H54 (cell line): ENCODE results near the gene ARID5B.
A peak's percentile ranks its signal among the peaks of the same experiment; 100 is the strongest.

Experiments
- DNase-seq: peaks from one replicate; pipeline ENCODE4 v3.0.0; 2011; ENCODE audit warnings: low spot score, mixed read lengths; ENCODE audit not compliant: insufficient read length
- FAIRE-seq: peaks from 3 replicates; lab custom pipeline; 2011; peaks lifted over from hg19 to GRCh38; lab: Jason Lieb, UNC
- POLR2A ChIP-seq: IDR thresholded peaks from 2 replicates; pipeline ENCODE4 v1.6.1; 2011; ENCODE audit warnings: low read depth, mild to moderate bottlenecking, low read length

Gene ARID5B

GRCh38 chr10:61923210-61923949 lies 21.9 kb downstream of the ARID5B start:
- TF ChIP-seq POLR2A, result no peak
- FAIRE-seq, result no peak
- no peak for DNase-seq

- DNase-seq (no peak), FAIRE-seq (no peak)
- TF ChIP-seq POLR2A, result no peak
Observed at GRCh38 chr10:61923950-61924274, 22.4 kb downstream of the ARID5B start.

- no peak for TF ChIP-seq POLR2A
- no peak for FAIRE-seq
- no peak for DNase-seq
Observed at GRCh38 chr10:61929555-61929954, 28.1 kb downstream of the ARID5B start.

- TF ChIP-seq POLR2A, result no peak
- no peak for DNase-seq
- FAIRE-seq, result no peak
Observed at GRCh38 chr10:61931620-61932332, 30.3 kb downstream of the ARID5B start.

- no peak for TF ChIP-seq POLR2A
- DNase-seq (no peak), FAIRE-seq (no peak)
Observed at GRCh38 chr10:61933859-61934555, 32.5 kb downstream of the ARID5B start.

GRCh38 chr10:61935077-61935476 lies 33.6 kb downstream of the ARID5B start:
- no peak for FAIRE-seq

GRCh38 chr10:61936770-61937169 lies 35.3 kb downstream of the ARID5B start:
- FAIRE-seq, result no peak
- no peak for DNase-seq
- TF ChIP-seq POLR2A, result no peak

More at GRCh38 chr10:61935077-61935476, 33.6 kb downstream of the ARID5B start:
- no peak for DNase-seq
- TF ChIP-seq POLR2A, result no peak

GRCh38 chr10:61937631-61938351 lies 36.3 kb downstream of the ARID5B start:
- no peak for TF ChIP-seq POLR2A
- DNase-seq, result no peak
- FAIRE-seq, result peak; percentile 87

GRCh38 chr10:61939902-61940301 lies 38.4 kb downstream of the ARID5B start:
- DNase-seq (no peak), FAIRE-seq (no peak)
- no peak for TF ChIP-seq POLR2A

- DNase-seq (no peak), FAIRE-seq (peak; percentile 92)
- no peak for TF ChIP-seq POLR2A
Observed at GRCh38 chr10:61941202-61941681, 39.7 kb downstream of the ARID5B start.

- FAIRE-seq, result peak; percentile 96
- TF ChIP-seq POLR2A, result no peak
Observed at GRCh38 chr10:61942604-61943461, 41.3 kb downstream of the ARID5B start.

GRCh38 chr10:61943674-61944378 lies 42.3 kb downstream of the ARID5B start:
- no peak for TF ChIP-seq POLR2A
- no peak for DNase-seq
- no peak for FAIRE-seq

More at GRCh38 chr10:61942604-61943461, 41.3 kb downstream of the ARID5B start:
- no peak for DNase-seq
